GM12878 (cell line): ENCODE results near the gene CPNE5. TPM values are rescaled to one million over a fixed set of nuclear protein-coding genes. Genes with fewer than 3 reads are reported as not detected.

Experiments
- ATAC-seq: fragments of 200-7000 bp; cut with Tn5 transposase; 3 replicates; pipeline ENCODE4 v1.9.1; 2020; ENCODE audit warnings: mild to moderate bottlenecking, moderate library complexity
- BruUV-seq: library from RNA; stranded (reverse); fragments of 400-500 nt; replicated peaks from 2 replicates; lab custom pipeline; 2021; lab: Mats Ljungman, UMichigan
- CTCF ChIA-PET: fragments of 300-600 bp; sonication (Branson Sonifier 250); formaldehyde crosslinking; extraction: SDS; loops from one replicate; lab custom pipeline; 2021; ENCODE audit warnings: inconsistent platforms; lab: Yijun Ruan, JAX
- POLR2A ChIA-PET: fragments of 350-600 bp; formaldehyde crosslinking; extraction: SDS; loops from one replicate; lab custom pipeline; 2021; ENCODE audit warnings: inconsistent platforms; lab: Charles Lee
- RAD21 ChIA-PET: fragments of 300-600 bp; sonication (Branson Sonifier 250); formaldehyde crosslinking; loops from one replicate; lab custom pipeline; 2023; ENCODE audit warnings: antibody characterized with exemption; ENCODE audit not compliant: unreplicated experiment; lab: Charles Lee
- SMC1A ChIA-PET: fragments of 300-600 bp; sonication (Branson Sonifier 250); formaldehyde crosslinking; loops from one replicate; lab custom pipeline; 2023; ENCODE audit not compliant: unreplicated experiment, uncharacterized antibody; lab: Charles Lee
- DNase-seq: peaks from one replicate; pipeline ENCODE4 v3.0.0-alpha.2; 2011; ENCODE audit warnings: low read depth, low spot score
- FAIRE-seq: peaks from 3 replicates; lab custom pipeline; 2011; peaks lifted over from hg19 to GRCh38; lab: Jason Lieb, UNC
- H2AFZ ChIP-seq: 2 replicates; pipeline ENCODE4 v1.6.0; 2011; ENCODE audit warnings: low read depth, low read length, control low read depth; ENCODE audit not compliant: control insufficient read depth
- H3K27ac ChIP-seq: 2 replicates; pipeline ENCODE4 v1.5.1; 2011; ENCODE audit warnings: control low read depth; ENCODE audit not compliant: control insufficient read depth, insufficient read depth
- H3K27me3 ChIP-seq, 2 experiments: replicated peaks in 1 of 2; 2 replicates each; pipeline versions ENCODE4 v1.6.0 to v1.6.1; 2011; ENCODE audit warnings: low read length in 1 of 2; ENCODE audit not compliant: control insufficient read depth in 2 of 2, insufficient read depth in 2 of 2
- H3K36me3 ChIP-seq, 2 experiments: 2 replicates each; pipeline ENCODE4 v1.5.1; 2011; ENCODE audit warnings: low read length in 1 of 2; ENCODE audit not compliant: control insufficient read depth in 2 of 2, insufficient read depth in 2 of 2
- H3K4me1 ChIP-seq: 2 replicates; pipeline ENCODE4 v1.6.1; 2011; ENCODE audit warnings: mild to moderate bottlenecking, low read length, moderate library complexity, mixed read lengths; ENCODE audit not compliant: control insufficient read depth, insufficient read depth
- H3K4me2 ChIP-seq: 2 replicates; pipeline ENCODE4 v1.6.0; 2011; ENCODE audit warnings: control low read depth; ENCODE audit not compliant: control insufficient read depth, insufficient read depth
- H3K4me3 ChIP-seq: fragments of 200-600 bp; sonication (generic); 2 replicates; pipeline ENCODE4 v1.5.1; 2016
- H3K79me2 ChIP-seq: 2 replicates; pipeline ENCODE4 v1.6.0; 2011; ENCODE audit warnings: low read length; ENCODE audit not compliant: control insufficient read depth, insufficient read depth
- H3K9ac ChIP-seq: 2 replicates; pipeline ENCODE4 v1.8.0; 2011; ENCODE audit warnings: low read length, control low read depth, mixed read lengths; ENCODE audit not compliant: control insufficient read depth, insufficient read depth
- H3K9me3 ChIP-seq: replicated peaks from 3 replicates; pipeline ENCODE4 v1.5.1; 2011; ENCODE audit warnings: mild to moderate bottlenecking, low read length; ENCODE audit not compliant: control insufficient read depth, insufficient read depth
- H4K20me1 ChIP-seq: 2 replicates; pipeline ENCODE4 v1.6.0; 2011; ENCODE audit not compliant: control insufficient read depth, insufficient read depth
- ATF3 ChIP-seq: IDR thresholded peaks from 2 replicates; pipeline ENCODE4 v1.6.1; 2011; ENCODE audit warnings: low read depth, mild to moderate bottlenecking, low read length, moderate library complexity, borderline replicate concordance; ENCODE audit errors: extremely low read depth
- CHD4 ChIP-seq: fragments of 200-600 bp; sonication (generic); IDR thresholded peaks from 2 replicates; pipeline ENCODE4 v1.6.1; 2016; ENCODE audit warnings: mild to moderate bottlenecking
- ESRRA ChIP-seq: IDR thresholded peaks from 2 replicates; pipeline ENCODE4 v1.6.1; 2012; ENCODE audit warnings: mild to moderate bottlenecking, low read length, improper control_type of control experiment
- HDAC6 ChIP-seq: fragments of 200-600 bp; sonication (generic); IDR thresholded peaks from one replicate; pipeline ENCODE4 v1.8.0; 2017; ENCODE audit warnings: antibody characterized with exemption; ENCODE audit not compliant: unreplicated experiment
- NKRF ChIP-seq: fragments of 450-650 bp; conservative IDR thresholded peaks from 2 replicates; pipeline ENCODE4 v1.6.1; 2017; ENCODE audit warnings: mild to moderate bottlenecking, moderate library complexity
- PRDM15 ChIP-seq: fragments of 450-650 bp; formaldehyde crosslinking; IDR thresholded peaks from 2 replicates; pipeline ENCODE4 v1.4.0; 2020; ENCODE audit warnings: mild to moderate bottlenecking, moderate library complexity
- RFX5 ChIP-seq: IDR thresholded peaks from 2 replicates; pipeline ENCODE4 v1.6.1; 2011; ENCODE audit warnings: low read depth, low read length, improper control_type of control experiment
- SP1 ChIP-seq: IDR thresholded peaks from one replicate; pipeline ENCODE4 v1.6.1; 2011; ENCODE audit warnings: low read depth, low read length
- SREBF1 ChIP-seq: IDR thresholded peaks from 2 replicates; pipeline ENCODE4 v1.6.1; 2012; ENCODE audit warnings: mild to moderate bottlenecking, low read length
- ZBTB33 ChIP-seq: fragments of 450-650 bp; IDR thresholded peaks from 2 replicates; pipeline ENCODE4 v1.6.1; 2017; ENCODE audit warnings: mild to moderate bottlenecking
- WGBS: methylation state at CpG from one replicate; pipeline ENCODE4 v1.1.6; 2016; ENCODE audit warnings: low lambda C conversion rate; ENCODE audit not compliant: insufficient replicate concordance, insufficient coverage; ENCODE audit errors: missing lambda C conversion rate; 5-methylcytosine and 5-hydroxymethylcytosine counted together
- in situ Hi-C: fragments of 300-500 bp; cut with MboI; formaldehyde crosslinking; loops from 9 replicates; pipeline ENCODE4 v1.14.3; 2018; ENCODE audit warnings: mixed read lengths
- intact Hi-C: fragments of 100-400 bp; cut with micrococcal nuclease; formaldehyde crosslinking; loops from one replicate; pipeline ENCODE4 v1.14.2; 2022; ENCODE audit not compliant: unreplicated experiment
- polyA plus RNA-seq, 11 experiments: library from polyadenylated mRNA; depleted of rRNA in 4 of 11; unstranded in 6 of 11; stranded (reverse) in 5 of 11; fragments of >200 nt; fragmentation: Nextera tagmentation in 4 of 11; fragmentation: Illumina TruSeq in 1 of 11; extraction: Ambion mirVana in 4 of 11; extraction: Trizol in 1 of 11; gene quantifications; 1 replicate in 1 of 11; 2 replicates in 10 of 11; pipeline versions ENCODE4 v1.2.1 to v1.2.3, GENCODE V29; 2011 to 2016; ENCODE audit warnings: inconsistent platforms in 2 of 11, missing spikeins in 2 of 11, low read depth in 1 of 11
- total RNA-seq, 4 experiments: library from RNA; depleted of rRNA in 3 of 4; stranded (reverse); fragments of >200 nt in 3 of 4; fragmentation: Illumina TruSeq in 1 of 4; extraction: Trizol in 1 of 4; gene quantifications; 2 replicates each; pipeline versions ENCODE4 v1.2.1 to v1.2.3, GENCODE V29; 2013 to 2021

CPNE5 gene
- total and polyA plus RNA-seq, 10 of the 15 experiments (the other 5 are each of a cell fraction or from before 2014, with no cell fraction given), result 2.4 to 39.1 (median 18.2) TPM

GRCh38 chr6:36862164-36862847 is 23.1 kb upstream of the CPNE5 start (continued):
- TF ChIP-seq ZBTB33 (no peak), HDAC6 (no peak), RFX5 (no peak), ESRRA (no peak), CHD4 (no peak), ATF3 (no peak), SREBF1 (no peak), SP1 (no peak)

GRCh38 chr6:36860126-36860525 is 20.9 kb upstream of the CPNE5 start:
- no peaks in the 10 kb centered on the region for H3K9me3 ChIP-seq
- TF ChIP-seq NKRF (no peak), PRDM15 (no peak), SP1 (no peak)
- TF ChIP-seq, all 136 proteins: peak for 0
- no peak for DNase-seq
- intact Hi-C loops (no loop called here), in situ Hi-C loops (no loop called here)
- ChIA-PET CTCF (interaction anchor here (1.0 to 2.0 kb wide), 3 partner anchors 8 to 54 kb away, joined by 3 to 17 read pairs (median 4); no protein-coding TSS in a partner anchor), POLR2A (interaction anchor here (1.1 kb wide), 1 partner anchor 12 kb away, joined by 3 read pairs; no protein-coding TSS in a partner anchor), SMC1A (interaction anchor here (0.7 to 1.7 kb wide), 4 partner anchors 10 to 158 kb away, joined by 3 to 5 read pairs (median 4); no protein-coding TSS in a partner anchor), RAD21 (interaction anchor here (0.8 kb wide), 1 partner anchor 95 kb away, joined by 4 read pairs; no protein-coding TSS in a partner anchor)
- Histone ChIP-seq H3K79me2 (peaks cover 2% of the 10 kb centered on the region; the same call in 1 of the 2 replicates), H3K4me1 (no peaks in the 10 kb centered on the region), H3K4me2 (no peak overlapping the region), H3K27me3 (no peaks in the 10 kb centered on the region), H3K9ac (no peak overlapping the region), H4K20me1 (no peaks in the 10 kb centered on the region), H3K4me3 (no peak overlapping the region), H3K36me3 (peaks cover 17 to 20% of the 10 kb centered on the region in 2 experiments; a peak in 3 of 4 replicates), H3K27ac (no peak overlapping the region), H2AFZ (no peak overlapping the region)
- FAIRE-seq, result no peak
- ATAC-seq, result no peak
- no TSS peak for BruUV-seq
- 98% methylated on average over 7 of the region's 7 CpGs for WGBS
